Erythroblast (primary cell): ENCODE data around the gene TCF20.

Experiments used
- GATA1 ChIP-seq: IDR thresholded peaks from 2 replicates; pipeline ENCODE4 v1.6.1; 2011; ENCODE audit warnings: low read depth, mild to moderate bottlenecking, control low read depth, low read length, moderate library complexity
- POLR2A ChIP-seq: IDR thresholded peaks from 2 replicates; pipeline ENCODE4 v1.6.1; 2011; ENCODE audit warnings: mild to moderate bottlenecking, low read length

DNA sequence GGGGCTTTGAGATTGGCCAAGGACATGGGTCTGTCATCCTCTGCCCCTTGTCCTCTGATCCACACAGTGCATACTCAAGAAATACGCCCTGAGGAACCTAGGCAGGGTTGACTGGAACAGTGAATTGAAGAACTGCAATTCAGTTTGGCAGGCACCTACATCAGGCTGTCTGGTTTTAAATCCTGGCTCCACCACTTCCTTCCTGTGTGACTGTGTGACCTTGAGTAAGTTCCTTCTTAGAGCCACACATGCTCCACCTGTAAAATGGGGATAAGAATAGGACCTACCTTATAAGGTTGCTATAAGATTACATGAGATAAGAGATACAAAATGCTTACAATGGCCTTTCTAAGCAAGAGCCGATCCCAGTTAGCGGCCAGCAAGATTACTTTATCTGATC lies 15.8 kb upstream of the TCF20 start:
- no peak for TF ChIP-seq POLR2A
- TF ChIP-seq GATA1, result no peak
